Cardiac fibroblast (primary cell): ENCODE measurements around the gene ADAM19.
A peak's percentile ranks its signal among the peaks of the same experiment; 100 is the strongest.

Experiments used
- DNase-seq, 2 donors: peaks; one replicate each; pipeline versions ENCODE4 v3.0.0 to v3.0.0-alpha.2; 2010; ENCODE audit warnings: low read depth in 2 of 2
- H3K4me3 ChIP-seq, 2 donors: replicated peaks in 1 of 2; 1 replicate in 1 of 2; 2 replicates in 1 of 2; pipeline ENCODE4 v1.5.1; 2011; ENCODE audit warnings: low read depth in 2 of 2, low read length in 2 of 2, mild to moderate bottlenecking in 2 of 2, moderate library complexity in 1 of 2
- TF ChIP-seq, protein P1 (sequence below): IDR thresholded peaks from one replicate; pipeline ENCODE4 v1.5.1; 2011; ENCODE audit warnings: low read depth, mild to moderate bottlenecking, low read length, inconsistent platforms

Gene ADAM19

DNA sequence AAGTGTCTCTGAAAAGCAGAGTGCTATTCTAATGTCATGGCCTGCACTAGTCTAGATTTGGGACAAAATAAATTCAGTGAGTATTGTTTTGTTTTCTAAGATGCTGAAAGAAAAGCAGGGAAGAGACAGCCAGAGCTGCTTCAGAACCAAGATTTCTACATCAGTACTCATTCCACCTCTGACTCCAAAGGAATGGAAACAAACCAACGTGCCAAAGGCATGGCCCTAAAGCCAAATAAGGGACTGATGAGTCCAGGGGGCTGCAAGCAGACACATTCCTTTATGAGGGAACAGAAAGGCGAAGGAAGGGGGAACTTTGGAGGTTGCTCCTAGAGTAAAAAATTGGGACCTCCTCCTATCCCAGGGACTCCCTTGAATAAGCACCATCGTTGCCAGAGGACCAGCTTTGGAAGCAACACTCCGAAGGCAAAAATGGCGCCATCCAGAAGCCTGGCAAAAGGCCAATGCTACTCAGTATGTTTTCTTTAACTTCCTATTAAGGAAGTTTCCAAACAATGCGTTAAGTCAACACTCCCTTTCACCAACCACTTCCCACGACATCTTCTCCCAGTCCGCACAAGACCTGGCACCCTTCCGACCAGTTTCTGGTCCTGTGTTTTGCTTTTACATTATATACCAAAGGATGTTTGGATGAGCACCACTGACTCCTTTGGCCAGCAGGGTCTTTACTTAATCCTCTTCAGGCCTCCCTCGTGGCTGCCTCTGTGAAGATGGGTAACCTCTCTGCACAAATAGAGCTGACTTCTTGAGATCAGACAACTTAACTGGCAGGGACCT is 31.6 kb downstream of the ADAM19 start:
- H3K4me3 ChIP-seq = no peak overlapping the region
- peak; percentile 73 to 76 for DNase-seq
- TF ChIP-seq, protein P1, sequence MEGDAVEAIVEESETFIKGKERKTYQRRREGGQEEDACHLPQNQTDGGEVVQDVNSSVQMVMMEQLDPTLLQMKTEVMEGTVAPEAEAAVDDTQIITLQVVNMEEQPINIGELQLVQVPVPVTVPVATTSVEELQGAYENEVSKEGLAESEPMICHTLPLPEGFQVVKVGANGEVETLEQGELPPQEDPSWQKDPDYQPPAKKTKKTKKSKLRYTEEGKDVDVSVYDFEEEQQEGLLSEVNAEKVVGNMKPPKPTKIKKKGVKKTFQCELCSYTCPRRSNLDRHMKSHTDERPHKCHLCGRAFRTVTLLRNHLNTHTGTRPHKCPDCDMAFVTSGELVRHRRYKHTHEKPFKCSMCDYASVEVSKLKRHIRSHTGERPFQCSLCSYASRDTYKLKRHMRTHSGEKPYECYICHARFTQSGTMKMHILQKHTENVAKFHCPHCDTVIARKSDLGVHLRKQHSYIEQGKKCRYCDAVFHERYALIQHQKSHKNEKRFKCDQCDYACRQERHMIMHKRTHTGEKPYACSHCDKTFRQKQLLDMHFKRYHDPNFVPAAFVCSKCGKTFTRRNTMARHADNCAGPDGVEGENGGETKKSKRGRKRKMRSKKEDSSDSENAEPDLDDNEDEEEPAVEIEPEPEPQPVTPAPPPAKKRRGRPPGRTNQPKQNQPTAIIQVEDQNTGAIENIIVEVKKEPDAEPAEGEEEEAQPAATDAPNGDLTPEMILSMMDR = no peak

DNA sequence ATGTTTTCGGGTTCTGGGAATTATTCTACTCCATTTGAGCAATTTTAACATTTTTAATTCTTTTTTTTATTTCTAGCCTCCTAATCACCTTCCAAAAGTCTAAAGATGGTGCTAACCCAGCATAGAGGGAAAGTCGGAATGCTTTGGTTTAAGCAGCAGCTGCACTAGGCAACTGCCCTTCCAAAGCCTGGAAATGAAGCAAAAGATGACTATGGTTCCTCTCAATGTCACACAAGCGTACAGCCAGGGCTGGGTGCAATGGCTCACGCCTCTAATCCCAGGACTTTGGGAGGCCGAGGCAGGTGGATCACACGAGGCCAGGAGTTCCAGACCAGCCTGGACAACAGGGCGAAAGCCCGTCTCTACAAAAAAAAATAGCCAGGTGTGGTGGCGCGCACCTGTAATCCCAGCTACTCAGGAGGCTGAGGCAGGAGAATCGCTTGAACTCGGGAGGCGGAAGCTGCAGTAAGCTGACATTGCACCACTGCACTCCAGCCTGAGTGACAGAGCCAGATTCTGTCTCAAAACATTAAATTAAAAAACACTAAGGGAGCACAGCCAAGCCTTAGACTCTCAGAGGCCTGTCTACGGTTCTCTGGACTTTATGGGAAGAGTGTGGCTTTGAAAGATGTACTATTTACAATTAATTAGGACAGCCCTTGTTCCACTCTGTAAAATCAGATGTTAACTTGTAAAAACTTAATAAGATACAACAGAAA is 33.1 kb downstream of the ADAM19 start:
- H3K4me3 ChIP-seq = no peak overlapping the region
- TF ChIP-seq, protein P1 = no peak
- DNase-seq = no peak

DNA sequence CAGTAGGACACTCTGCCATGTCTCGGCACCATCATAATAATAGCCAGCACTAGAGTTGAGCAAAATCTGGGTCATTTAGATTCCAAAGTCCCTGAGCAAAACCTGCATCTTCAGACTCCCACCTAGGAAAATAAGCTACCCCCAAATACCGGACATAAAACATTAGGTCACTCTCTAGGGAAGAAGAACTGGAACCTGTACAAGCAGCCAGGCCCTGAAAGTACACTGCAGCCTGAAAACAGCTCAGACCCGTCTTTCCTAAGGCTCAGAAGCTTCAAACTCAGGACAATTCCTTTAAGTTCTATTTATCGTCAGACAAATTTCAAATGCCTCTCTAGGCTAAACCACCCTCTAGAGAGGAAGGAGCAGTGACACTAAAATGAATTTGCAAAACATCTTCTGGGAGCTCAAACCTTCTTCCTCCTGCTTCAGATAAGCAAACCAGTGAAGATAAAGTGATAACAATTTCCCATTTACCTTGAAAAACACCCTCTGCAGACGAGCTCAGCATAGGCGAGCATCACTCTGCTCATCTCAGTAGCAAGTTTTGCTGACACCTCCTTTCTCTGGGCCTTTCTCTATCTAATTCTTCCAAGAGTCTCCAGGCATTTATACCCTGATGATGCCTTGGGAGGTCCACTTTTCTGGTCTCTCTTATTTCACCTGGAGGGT is 34.0 kb downstream of the ADAM19 start:
- peak in 1 of 2 donors; percentile 33 for DNase-seq
- H3K4me3 ChIP-seq = peak overlapping the region in 1 of 2 donors; percentile 27
- TF ChIP-seq, protein P1 = no peak

DNA sequence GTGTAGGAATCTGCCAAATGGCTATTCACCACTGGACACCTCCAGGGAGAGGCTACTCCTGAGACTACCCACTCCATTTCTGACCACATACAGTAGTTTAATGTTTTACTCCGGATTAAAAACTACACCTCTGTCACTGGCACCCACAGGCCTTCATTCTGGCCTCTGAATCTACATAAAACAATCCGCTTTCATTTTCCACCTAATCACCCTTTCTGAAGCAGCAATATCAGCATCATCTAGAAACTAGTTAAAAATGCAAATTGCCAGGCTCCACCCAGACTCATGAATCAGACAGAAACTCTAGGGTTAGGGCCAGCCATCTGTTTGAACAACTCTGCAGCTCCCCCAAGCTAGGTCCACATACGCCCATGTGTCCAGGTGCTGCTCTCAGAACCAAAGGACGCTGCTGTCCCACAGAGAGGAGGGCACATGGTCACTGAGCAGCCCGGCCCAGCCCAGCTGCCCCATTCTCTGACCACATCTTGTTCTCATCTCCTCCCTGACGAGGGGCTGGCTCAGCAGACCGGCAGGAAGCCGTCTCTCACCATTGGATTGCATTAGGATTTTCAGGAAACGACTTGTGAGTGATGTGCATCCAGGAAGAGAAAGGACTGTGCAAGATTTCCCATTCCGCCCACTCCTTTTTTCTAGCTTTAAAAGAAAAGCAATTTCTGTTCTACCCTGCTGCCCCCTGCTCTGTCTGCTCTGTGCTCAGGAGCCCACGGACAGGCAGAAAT is 34.7 kb downstream of the ADAM19 start:
- TF ChIP-seq, protein P1 = no peak
- H3K4me3 ChIP-seq = peak overlapping the region in 1 of 2 donors; percentile 27
- DNase-seq = peak; percentile 81 to 85

DNA sequence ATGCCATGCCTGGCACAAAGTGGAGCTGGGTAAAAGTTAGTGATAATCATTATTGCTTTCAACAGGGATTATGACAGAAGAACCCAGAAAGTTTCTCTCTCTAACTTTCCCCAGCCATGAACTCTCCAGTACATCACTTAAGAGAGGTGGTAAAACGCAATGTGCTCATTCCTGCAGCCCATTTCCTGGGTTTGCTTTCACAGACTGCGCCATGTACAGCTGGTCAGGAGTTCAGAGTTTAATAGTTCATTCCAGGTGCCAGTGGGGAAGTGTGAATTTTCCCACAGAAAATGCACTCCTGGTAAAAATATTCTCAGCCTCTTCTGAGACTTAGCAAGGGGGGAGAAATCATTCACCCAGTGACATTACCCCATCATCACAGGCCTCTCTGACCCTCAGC is 35.5 kb downstream of the ADAM19 start:
- no peak overlapping the region for H3K4me3 ChIP-seq
- TF ChIP-seq, protein P1 = no peak
- no peak for DNase-seq

DNA sequence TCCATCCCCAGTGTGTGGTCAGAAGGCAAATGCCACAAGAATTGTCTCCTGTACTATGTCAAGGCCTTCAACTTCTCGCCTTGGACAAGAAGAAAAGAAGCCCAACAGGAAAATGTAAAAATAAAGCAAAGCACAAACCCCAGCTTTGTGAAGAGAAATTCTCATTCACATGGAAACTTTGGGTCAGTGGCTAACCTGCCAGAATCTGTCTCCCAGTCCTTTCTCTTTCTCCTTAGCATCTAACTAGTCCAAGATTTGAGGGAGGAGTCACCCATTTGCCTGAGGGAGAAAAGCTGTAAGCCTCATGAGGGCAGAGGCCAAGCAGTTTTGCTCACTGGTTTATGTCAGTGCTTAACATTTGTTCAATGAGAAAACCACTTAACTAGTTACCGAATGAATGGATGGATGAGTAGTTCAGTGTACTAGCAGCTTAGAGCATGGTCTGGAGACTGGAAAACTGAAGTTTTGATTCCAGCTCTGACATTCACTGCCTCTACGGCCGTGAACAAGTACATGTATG is 36.0 kb downstream of the ADAM19 start:
- H3K4me3 ChIP-seq = no peak overlapping the region
- TF ChIP-seq, protein P1 = no peak

More for the DNA sequence above, 36.0 kb downstream of the ADAM19 start:
- DNase-seq = peak in 1 of 2 donors; percentile 19
